Smooth muscle cell (in vitro differentiated cells): Measurements from ENCODE around the gene HM13. TPM values are rescaled to one million over a fixed set of nuclear protein-coding genes. Genes with fewer than 3 reads are reported as not detected.

Experiments
- DNase-seq: peaks from one replicate; lab custom pipeline; 2025; ENCODE audit not compliant: unreplicated experiment; lab: John Stamatoyannopoulos, UW
- H2AFZ ChIP-seq: fragments of 200-600 bp; sonication (generic); 2 replicates; pipeline ENCODE4 v1.6.0; 2016; ENCODE audit warnings: antibody characterized with exemption, low read depth, mild to moderate bottlenecking
- H3F3A ChIP-seq: fragments of 200-600 bp; sonication (generic); 2 replicates; pipeline ENCODE4 v1.6.0; 2017; ENCODE audit warnings: antibody characterized with exemption, low read depth
- H3K27ac ChIP-seq: fragments of 200-600 bp; sonication (generic); 2 replicates; pipeline ENCODE4 v1.5.1; 2016; ENCODE audit warnings: low read depth, mild to moderate bottlenecking
- H3K27me3 ChIP-seq: fragments of 200-600 bp; sonication (generic); 2 replicates; pipeline ENCODE4 v1.6.1; 2016; ENCODE audit warnings: low read depth, mild to moderate bottlenecking
- H3K36me3 ChIP-seq: fragments of 200-600 bp; sonication (generic); 2 replicates; pipeline ENCODE4 v1.5.1; 2016; ENCODE audit warnings: low read depth
- H3K4me1 ChIP-seq: fragments of 200-600 bp; sonication (generic); 2 replicates; pipeline ENCODE4 v1.5.1; 2016; ENCODE audit warnings: low read depth
- H3K4me2 ChIP-seq: fragments of 200-600 bp; sonication (generic); 2 replicates; pipeline ENCODE4 v1.6.0; 2016; ENCODE audit warnings: mild to moderate bottlenecking
- H3K4me3 ChIP-seq: fragments of 200-600 bp; sonication (generic); 2 replicates; pipeline ENCODE4 v1.5.1; 2016; ENCODE audit warnings: mild to moderate bottlenecking
- H3K79me2 ChIP-seq: fragments of 200-600 bp; sonication (generic); 2 replicates; pipeline ENCODE4 v1.6.0; 2016; ENCODE audit warnings: low read depth, mild to moderate bottlenecking
- H3K9ac ChIP-seq: fragments of 200-600 bp; sonication (generic); 2 replicates; pipeline ENCODE4 v1.6.0; 2016; ENCODE audit warnings: low read depth
- H3K9me3 ChIP-seq: fragments of 200-600 bp; sonication (generic); replicated peaks from 2 replicates; pipeline ENCODE4 v1.5.1; 2016; ENCODE audit warnings: low read depth
- H4K20me1 ChIP-seq: fragments of 200-600 bp; sonication (generic); 2 replicates; pipeline ENCODE4 v1.6.0; 2016; ENCODE audit warnings: low read depth
- WGBS: methylation state at CpG from one replicate; pipeline ENCODE4 v1.1.7; 2016; ENCODE audit warnings: low lambda C conversion rate; 5-methylcytosine and 5-hydroxymethylcytosine counted together
- polyA plus RNA-seq: library from polyadenylated mRNA; unstranded; fragments of >200 nt; fragmentation: Nextera tagmentation; extraction: Ambion mirVana; gene quantifications from 2 replicates; pipeline ENCODE4 v1.2.1, GENCODE V29; 2016
- total RNA-seq: library from RNA; depleted of rRNA; stranded (reverse); fragments of >200 nt; gene quantifications from 2 replicates; pipeline ENCODE4 v1.2.3, GENCODE V29; 2014
- TF ChIP-seq, protein P1 (sequence below): fragments of 200-600 bp; sonication (generic); IDR thresholded peaks from 2 replicates; pipeline ENCODE4 v1.5.1; 2017; ENCODE audit warnings: borderline replicate concordance, mild to moderate bottlenecking, antibody characterized with exemption; ENCODE audit not compliant: insufficient read depth, poor library complexity, severe bottlenecking

HM13 gene
- total and polyA plus RNA-seq, 2 experiments from 2014 or later: 210 to 336 TPM

DNA sequence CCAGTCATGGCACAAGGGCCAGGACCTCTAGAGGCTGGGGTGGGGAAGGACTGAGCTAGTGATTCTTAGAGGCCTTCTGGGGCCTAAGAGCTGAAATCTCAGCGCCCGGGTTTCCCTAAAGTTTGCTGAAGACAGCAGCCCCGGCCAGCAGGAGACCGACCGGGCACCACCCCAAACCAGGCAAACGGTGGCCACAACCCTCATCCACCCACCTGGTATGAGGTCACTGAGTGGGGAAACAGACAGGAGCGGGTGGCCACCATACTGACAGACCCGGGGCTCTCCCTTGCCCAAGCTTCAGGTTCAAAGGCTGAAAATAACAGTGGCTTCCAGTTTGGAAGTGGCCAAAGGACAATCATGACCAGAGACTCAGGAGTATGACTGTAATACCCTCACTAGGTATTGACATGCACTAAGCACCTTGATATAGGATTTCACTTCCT is 55.8 kb downstream of the HM13 start:
- Histone ChIP-seq H3K27ac (peak overlapping the region; percentile 83), H3K79me2 (no peaks in the 10 kb centered on the region), H3K9me3 (no peaks in the 10 kb centered on the region), H3K9ac (peak overlapping the region; percentile 31), H3K4me2 (no peak overlapping the region), H3F3A (peaks cover 79% of the 10 kb centered on the region), H3K36me3 (no peaks in the 10 kb centered on the region), H2AFZ (no peak overlapping the region), H3K4me3 (no peak overlapping the region), H3K27me3 (no peaks in the 10 kb centered on the region), H4K20me1 (no peaks in the 10 kb centered on the region), H3K4me1 (peaks cover 18% of the 10 kb centered on the region)
- 84% methylated on average over 8 of the region's 8 CpGs for WGBS
- TF ChIP-seq, protein P1, sequence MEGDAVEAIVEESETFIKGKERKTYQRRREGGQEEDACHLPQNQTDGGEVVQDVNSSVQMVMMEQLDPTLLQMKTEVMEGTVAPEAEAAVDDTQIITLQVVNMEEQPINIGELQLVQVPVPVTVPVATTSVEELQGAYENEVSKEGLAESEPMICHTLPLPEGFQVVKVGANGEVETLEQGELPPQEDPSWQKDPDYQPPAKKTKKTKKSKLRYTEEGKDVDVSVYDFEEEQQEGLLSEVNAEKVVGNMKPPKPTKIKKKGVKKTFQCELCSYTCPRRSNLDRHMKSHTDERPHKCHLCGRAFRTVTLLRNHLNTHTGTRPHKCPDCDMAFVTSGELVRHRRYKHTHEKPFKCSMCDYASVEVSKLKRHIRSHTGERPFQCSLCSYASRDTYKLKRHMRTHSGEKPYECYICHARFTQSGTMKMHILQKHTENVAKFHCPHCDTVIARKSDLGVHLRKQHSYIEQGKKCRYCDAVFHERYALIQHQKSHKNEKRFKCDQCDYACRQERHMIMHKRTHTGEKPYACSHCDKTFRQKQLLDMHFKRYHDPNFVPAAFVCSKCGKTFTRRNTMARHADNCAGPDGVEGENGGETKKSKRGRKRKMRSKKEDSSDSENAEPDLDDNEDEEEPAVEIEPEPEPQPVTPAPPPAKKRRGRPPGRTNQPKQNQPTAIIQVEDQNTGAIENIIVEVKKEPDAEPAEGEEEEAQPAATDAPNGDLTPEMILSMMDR: no peak
- DNase-seq: no peak

DNA sequence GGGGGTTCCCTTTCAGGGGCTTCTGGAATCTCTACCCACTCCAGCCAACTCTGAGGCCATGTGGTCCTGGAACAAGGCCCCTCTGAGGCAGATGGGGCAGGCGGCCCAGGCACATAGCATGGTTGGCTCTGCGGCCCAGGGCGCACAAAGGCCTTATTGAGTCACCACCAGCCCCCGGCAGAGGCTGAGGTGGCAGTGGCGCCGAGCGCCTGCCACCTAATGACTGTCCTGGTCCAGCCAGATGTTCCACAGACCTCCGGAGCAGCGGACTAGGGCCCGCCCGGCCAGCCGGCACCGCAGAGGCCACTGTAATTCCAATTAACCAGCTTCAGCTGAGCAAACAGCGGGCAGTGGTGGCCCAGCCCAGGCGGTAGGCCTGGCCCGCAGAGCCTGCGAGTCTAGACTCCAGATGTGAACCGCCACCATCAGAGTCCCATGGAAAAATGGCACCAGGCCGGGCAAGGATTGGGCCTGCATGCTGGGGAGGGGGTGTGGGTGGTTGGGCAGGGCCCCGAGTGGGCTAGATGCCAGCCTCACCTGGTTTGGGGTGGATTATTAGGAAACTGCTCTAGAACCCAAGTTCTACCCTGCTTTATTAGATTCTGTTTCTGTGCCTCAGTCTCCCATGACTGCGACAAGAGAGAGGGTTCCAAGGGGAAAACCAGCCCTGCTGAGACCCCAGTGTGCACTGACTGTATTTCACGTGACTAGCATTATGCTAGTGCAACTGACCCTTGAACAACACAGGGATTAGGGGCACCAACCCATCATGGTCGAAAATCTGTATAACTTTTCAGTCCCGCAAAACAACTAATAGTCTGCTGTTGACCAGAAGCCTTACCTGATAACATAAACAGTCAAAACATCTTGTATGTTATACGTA is 56.7 kb downstream of the HM13 start:
- Histone ChIP-seq H3K36me3 (no peaks in the 10 kb centered on the region), H3K27me3 (no peaks in the 10 kb centered on the region), H3K4me2 (peak overlapping the region; percentile 26), H3K9me3 (no peaks in the 10 kb centered on the region), H3K4me3 (no peak overlapping the region), H3K27ac (peak overlapping the region; percentile 83), H3K4me1 (peaks cover 18% of the 10 kb centered on the region), H3F3A (peaks cover 73% of the 10 kb centered on the region), H3K9ac (peak overlapping the region; percentile 40), H2AFZ (no peak overlapping the region), H3K79me2 (no peaks in the 10 kb centered on the region), H4K20me1 (no peaks in the 10 kb centered on the region)
- 53% methylated on average over 25 of the region's 25 CpGs for WGBS
- TF ChIP-seq, protein P1: no peak
- DNase-seq: no peak

DNA sequence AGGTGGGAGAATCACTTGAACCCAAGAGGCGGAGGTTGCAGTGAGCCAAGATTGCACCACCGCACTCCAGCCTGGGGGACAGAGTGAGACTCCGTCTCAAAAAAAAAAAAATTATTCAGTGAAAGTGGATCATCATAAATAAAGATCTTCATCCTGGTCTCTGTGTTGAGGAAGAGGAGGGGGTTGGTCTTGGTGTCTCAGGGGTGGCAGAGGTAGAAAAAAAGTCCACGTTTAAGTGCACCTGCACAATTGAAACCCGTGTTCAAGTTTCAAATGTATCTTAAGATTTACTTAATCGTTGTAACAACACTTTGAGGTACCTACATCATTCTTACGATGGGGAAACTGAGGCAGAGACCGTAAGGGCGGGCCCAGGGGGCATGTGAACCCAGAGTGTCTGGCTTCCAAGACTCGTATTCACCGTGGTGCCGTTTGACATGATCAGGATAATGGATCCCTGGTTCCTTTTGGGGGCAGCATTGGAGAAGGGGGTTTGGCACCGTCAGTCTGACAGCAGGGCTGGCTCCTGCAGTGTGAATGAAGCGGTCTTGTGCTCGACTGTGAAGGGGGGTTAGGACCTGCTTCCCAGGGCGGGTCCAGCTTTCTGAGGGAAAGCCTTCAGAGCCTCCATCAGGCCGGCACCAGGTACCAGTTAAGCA is 57.9 kb downstream of the HM13 start:
- DNase-seq: no peak
- Histone ChIP-seq H3K4me2 (peak overlapping the region; percentile 82), H3K27me3 (no peaks in the 10 kb centered on the region), H3K4me3 (peak overlapping the region; percentile 53), H3K27ac (peak overlapping the region; percentile 83), H3F3A (peaks cover 62% of the 10 kb centered on the region), H3K36me3 (no peaks in the 10 kb centered on the region), H3K9ac (no peak overlapping the region), H3K4me1 (peaks cover 18% of the 10 kb centered on the region), H2AFZ (no peak overlapping the region), H4K20me1 (no peaks in the 10 kb centered on the region), H3K9me3 (no peaks in the 10 kb centered on the region), H3K79me2 (no peaks in the 10 kb centered on the region)
- 44% methylated on average over 17 of the region's 17 CpGs for WGBS
- TF ChIP-seq, protein P1: no peak
